Activated T-cell treated with anti-CD3 and anti-CD28 coated beads, Interleukin-2, amount 50 U/mL, for 72 hours (primary cell): ENCODE data around the gene RALB. TPM values are rescaled to one million over a fixed set of nuclear protein-coding genes. Genes with fewer than 3 reads are reported as not detected.

Experiments
- ATAC-seq, 2 donors: fragments of 150-1000 bp; cut with Tn5 transposase; replicated peaks in 1 of 2; 2 replicates each; pipeline ENCODE4 v1.10.0; 2021; ENCODE audit warnings: moderate library complexity in 2 of 2, mild to moderate bottlenecking in 1 of 2
- DNase-seq, 2 donors: peaks; one replicate each; pipeline ENCODE4 v3.0.0; 2021 to 2022; ENCODE audit warnings: mixed read lengths in 1 of 2
- H3K27ac Mint-ChIP-seq: one replicate; pipeline ENCODE4 v1.8.0; 2022; ENCODE audit warnings: mild to moderate bottlenecking, moderate library complexity, mixed read lengths
- H3K27me3 Mint-ChIP-seq: one replicate; pipeline ENCODE4 v1.8.0; 2022; ENCODE audit warnings: low read depth, mixed read lengths
- H3K36me3 Mint-ChIP-seq, 2 donors: one replicate each; pipeline ENCODE4 v1.8.0; 2022; ENCODE audit warnings: mixed read lengths in 2 of 2, mild to moderate bottlenecking in 1 of 2; ENCODE audit not compliant: insufficient read depth in 2 of 2
- H3K4me1 Mint-ChIP-seq: one replicate; pipeline ENCODE4 v1.8.0; 2022; ENCODE audit warnings: low read depth, mixed read lengths
- H3K4me3 Mint-ChIP-seq, 2 donors: one replicate each; pipeline ENCODE4 v1.8.0; 2022; ENCODE audit warnings: mild to moderate bottlenecking in 2 of 2, mixed read lengths in 2 of 2, moderate library complexity in 2 of 2
- H3K9me3 Mint-ChIP-seq, 2 donors: one replicate each; pipeline ENCODE4 v1.8.0; 2022; ENCODE audit warnings: mixed read lengths in 2 of 2
- total RNA-seq, 2 donors: library from RNA; stranded (reverse); gene quantifications; one replicate each; pipeline ENCODE4 v1.2.3, GENCODE V29; 2022

Gene RALB
- total RNA-seq, 2 donors from 2014 or later = 52.9 to 53.1 TPM

- H3K9me3 Mint-ChIP-seq = no peaks in the 10 kb centered on the region
- ATAC-seq (peak; percentile 96 to 98), DNase-seq (peak; percentile 48 to 58)
- no peaks in the 10 kb centered on the region for H3K27me3 Mint-ChIP-seq
- peaks cover 6 to 12% of the 10 kb centered on the region in 2 donors for H3K36me3 Mint-ChIP-seq
- peak overlapping the region; percentile 96 for H3K27ac Mint-ChIP-seq
- peak overlapping the region; percentile 38 to 65 for H3K4me3 Mint-ChIP-seq
- peaks cover 30% of the 10 kb centered on the region for H3K4me1 Mint-ChIP-seq
These were observed 34.7 kb downstream of the RALB start for GRCh38 chr2:120287183-120288015.

- H3K9me3 Mint-ChIP-seq = no peaks in the 10 kb centered on the region
- no peak for DNase-seq
- peak overlapping the region; percentile 66 for H3K27ac Mint-ChIP-seq
- ATAC-seq = no peak
- no peaks in the 10 kb centered on the region for H3K27me3 Mint-ChIP-seq
- H3K36me3 Mint-ChIP-seq = peaks cover 6 to 12% of the 10 kb centered on the region in 2 donors
- H3K4me3 Mint-ChIP-seq = peak overlapping the region; percentile 38 to 65
- H3K4me1 Mint-ChIP-seq = peaks cover 30% of the 10 kb centered on the region
These were observed 35.3 kb downstream of the RALB start for GRCh38 chr2:120288016-120288373.

GRCh38 chr2:120289221-120289906 is 36.7 kb downstream of the RALB start:
- Mint-ChIP-seq H3K27ac (no peak overlapping the region), H3K9me3 (no peaks in the 10 kb centered on the region), H3K27me3 (no peaks in the 10 kb centered on the region), H3K4me1 (peaks cover 30% of the 10 kb centered on the region), H3K36me3 (peaks cover 12 to 15% of the 10 kb centered on the region in 2 donors), H3K4me3 (no peak overlapping the region)
- ATAC-seq (no peak), DNase-seq (no peak)

- Mint-ChIP-seq H3K27me3 (no peaks in the 10 kb centered on the region), H3K4me3 (no peak overlapping the region), H3K4me1 (peaks cover 30% of the 10 kb centered on the region), H3K9me3 (no peaks in the 10 kb centered on the region), H3K27ac (no peak overlapping the region), H3K36me3 (peaks cover 12 to 14% of the 10 kb centered on the region in 2 donors)
- DNase-seq = no peak
- ATAC-seq = no peak
These were observed 38.1 kb downstream of the RALB start for GRCh38 chr2:120290737-120291136.

GRCh38 chr2:120291401-120292311 is 39.0 kb downstream of the RALB start:
- Mint-ChIP-seq H3K4me1 (peaks cover 24% of the 10 kb centered on the region), H3K9me3 (no peaks in the 10 kb centered on the region), H3K36me3 (peaks cover 12 to 14% of the 10 kb centered on the region in 2 donors), H3K27ac (peak overlapping the region; percentile 1), H3K4me3 (no peak overlapping the region), H3K27me3 (no peaks in the 10 kb centered on the region)
- DNase-seq = no peak
- no peak for ATAC-seq

GRCh38 chr2:120293096-120294007 is 40.7 kb downstream of the RALB start:
- ATAC-seq = no peak
- H3K4me3 Mint-ChIP-seq = no peak overlapping the region

GRCh38 chr2:120294008-120294340 is 41.3 kb downstream of the RALB start:
- Mint-ChIP-seq H3K9me3 (no peaks in the 10 kb centered on the region), H3K4me3 (no peak overlapping the region), H3K27me3 (no peaks in the 10 kb centered on the region), H3K4me1 (peaks cover 9% of the 10 kb centered on the region), H3K27ac (no peak overlapping the region), H3K36me3 (peaks cover 16% of the 10 kb centered on the region in 2 donors)
- DNase-seq (no peak), ATAC-seq (no peak)

More at GRCh38 chr2:120293096-120294007, 40.7 kb downstream of the RALB start:
- Mint-ChIP-seq H3K36me3 (peaks cover 16% of the 10 kb centered on the region in 2 donors), H3K27me3 (no peaks in the 10 kb centered on the region), H3K4me1 (peaks cover 9% of the 10 kb centered on the region), H3K9me3 (no peaks in the 10 kb centered on the region), H3K27ac (peak overlapping the region; percentile 2)
- no peak for DNase-seq

GRCh38 chr2:120298173-120298835 is 45.7 kb downstream of the RALB start:
- no peak overlapping the region for H3K27ac Mint-ChIP-seq

GRCh38 chr2:120299004-120299403 is 46.4 kb downstream of the RALB start:
- H3K27me3 Mint-ChIP-seq = peaks cover 5% of the 10 kb centered on the region

More at GRCh38 chr2:120298173-120298835, 45.7 kb downstream of the RALB start:
- H3K4me1 Mint-ChIP-seq = peaks cover 6% of the 10 kb centered on the region
- peaks cover 7 to 14% of the 10 kb centered on the region in 2 donors for H3K36me3 Mint-ChIP-seq
- H3K4me3 Mint-ChIP-seq = no peak overlapping the region
- no peak for DNase-seq
- no peaks in the 10 kb centered on the region for H3K27me3 Mint-ChIP-seq
- ATAC-seq = no peak
- no peaks in the 10 kb centered on the region for H3K9me3 Mint-ChIP-seq

GRCh38 chr2:120299561-120299960 is 46.9 kb downstream of the RALB start:
- Mint-ChIP-seq H3K27me3 (peaks cover 5% of the 10 kb centered on the region), H3K4me1 (peaks cover 12% of the 10 kb centered on the region), H3K9me3 (no peaks in the 10 kb centered on the region), H3K4me3 (no peak overlapping the region), H3K27ac (no peak overlapping the region), H3K36me3 (peaks cover 5 to 7% of the 10 kb centered on the region in 2 donors)
- ATAC-seq (no peak), DNase-seq (no peak)

More at GRCh38 chr2:120299004-120299403, 46.4 kb downstream of the RALB start:
- DNase-seq (no peak), ATAC-seq (no peak)
- H3K27ac Mint-ChIP-seq = peak overlapping the region; percentile 9
- peaks cover 5 to 7% of the 10 kb centered on the region in 2 donors for H3K36me3 Mint-ChIP-seq
- H3K4me3 Mint-ChIP-seq = no peak overlapping the region
- H3K9me3 Mint-ChIP-seq = no peaks in the 10 kb centered on the region
- peaks cover 12% of the 10 kb centered on the region for H3K4me1 Mint-ChIP-seq

GRCh38 chr2:120300385-120300784 is 47.7 kb downstream of the RALB start:
- Mint-ChIP-seq H3K36me3 (peaks cover 5 to 7% of the 10 kb centered on the region in 2 donors), H3K27ac (no peak overlapping the region), H3K9me3 (no peaks in the 10 kb centered on the region), H3K4me1 (peaks cover 12% of the 10 kb centered on the region), H3K27me3 (peaks cover 5% of the 10 kb centered on the region), H3K4me3 (no peak overlapping the region)
- ATAC-seq = no peak
- no peak for DNase-seq
